Measurements from ENCODE around the gene GNB4. TPM values are rescaled to one million over a fixed set of nuclear protein-coding genes. Genes with fewer than 3 reads are reported as not detected.

GNB4 gene
- total RNA-seq = under 1 TPM; 0.75 to 0.88 TPM

- ChIA-PET POLR2A (interaction anchor here (0.6 kb wide), 1 partner anchor 1144 kb away, joined by 5 read pairs; no protein-coding TSS in a partner anchor), CTCF (no interaction called here)
- Mint-ChIP-seq H3K4me1 (peaks cover 19% of the 10 kb centered on the region), H3K27ac (peak within 1 kb of the TSS; percentile 55), H3K4me3 (peak within 1 kb of the TSS; percentile 67), H3K36me3 (ENCODE audit: low read depth) (peaks cover 2% of the 10 kb centered on the region), H3K9me3 (ENCODE audit: low read depth) (no peaks in the 10 kb centered on the region), H3K27me3 (peaks cover 63% of the 10 kb centered on the region)
- ATAC-seq = peak; percentile 84
- intact Hi-C loops (cut with DNase I, micrococcal nuclease) = loop anchor here in 1 of 2 experiments (1.0 to 5.0 kb wide), 3 partner anchors 104 to 304 kb away; partner anchors contain the start of genes MFN1, PIK3CA and USP13
- DNase-seq = peak; percentile 66
Measured at GRCh38 chr3:179451265-179452175, at the start of gene GNB4. TSS of gene GNB4 (minus strand) at chr3:179451470. CDS start at chr3:179426200, 25,270 bp downstream.

GRCh38 chr3:179495483-179495882, 44.2 kb upstream of the GNB4 start:
- no peaks in the 10 kb centered on the region for H3K4me1 Mint-ChIP-seq
- peaks cover 7% of the 10 kb centered on the region for H3K36me3 Mint-ChIP-seq (ENCODE audit: low read depth)
- peaks cover 41% of the 10 kb centered on the region for H3K9me3 Mint-ChIP-seq (ENCODE audit: low read depth)
- H3K27ac Mint-ChIP-seq = no peak overlapping the region
- ChIA-PET CTCF (no interaction called here), POLR2A (no interaction called here)
- H3K4me3 Mint-ChIP-seq = no peak overlapping the region
- H3K27me3 Mint-ChIP-seq = no peaks in the 10 kb centered on the region
- ATAC-seq = no peak
- DNase-seq = no peak
- intact Hi-C loops (cut with DNase I, micrococcal nuclease) = no loop called here

GRCh38 chr3:179493260-179493659, 42.0 kb upstream of the GNB4 start:
- POLR2A ChIA-PET = no interaction called here

GRCh38 chr3:179488213-179488612, 36.9 kb upstream of the GNB4 start:
- DNase-seq (no peak), ATAC-seq (no peak)
- no peak overlapping the region for H3K4me3 Mint-ChIP-seq
- H3K36me3 Mint-ChIP-seq (ENCODE audit: low read depth) = peaks cover 1% of the 10 kb centered on the region
- no peaks in the 10 kb centered on the region for H3K27me3 Mint-ChIP-seq
- no peak overlapping the region for H3K27ac Mint-ChIP-seq
- peaks cover 15% of the 10 kb centered on the region for H3K9me3 Mint-ChIP-seq (ENCODE audit: low read depth)
- ChIA-PET POLR2A (no interaction called here), CTCF (no interaction called here)
- intact Hi-C loops (cut with DNase I, micrococcal nuclease) = no loop called here
- H3K4me1 Mint-ChIP-seq = no peaks in the 10 kb centered on the region

More at GRCh38 chr3:179493260-179493659, 42.0 kb upstream of the GNB4 start:
- H3K9me3 Mint-ChIP-seq (ENCODE audit: low read depth) = peaks cover 39% of the 10 kb centered on the region
- no peak for ATAC-seq
- CTCF ChIA-PET = interaction anchor here (0.8 kb wide), 1 partner anchor 96 kb away, joined by 4 read pairs; no protein-coding TSS in a partner anchor
- no peaks in the 10 kb centered on the region for H3K27me3 Mint-ChIP-seq
- H3K36me3 Mint-ChIP-seq (ENCODE audit: low read depth) = peaks cover 7% of the 10 kb centered on the region
- no peak for DNase-seq
- no peak overlapping the region for H3K27ac Mint-ChIP-seq
- H3K4me1 Mint-ChIP-seq = no peaks in the 10 kb centered on the region
- intact Hi-C loops (cut with DNase I, micrococcal nuclease) = no loop called here
- no peak overlapping the region for H3K4me3 Mint-ChIP-seq

GRCh38 chr3:179486806-179487205, 35.5 kb upstream of the GNB4 start:
- no peaks in the 10 kb centered on the region for H3K36me3 Mint-ChIP-seq (ENCODE audit: low read depth)
- H3K27ac Mint-ChIP-seq = no peak overlapping the region
- intact Hi-C loops (cut with DNase I, micrococcal nuclease) = no loop called here
- H3K4me1 Mint-ChIP-seq = no peaks in the 10 kb centered on the region
- POLR2A ChIA-PET = no interaction called here
- CTCF ChIA-PET = interaction anchor here (0.6 kb wide), 1 partner anchor 194 kb away, joined by 3 read pairs; no protein-coding TSS in a partner anchor
- H3K4me3 Mint-ChIP-seq = no peak overlapping the region
- ATAC-seq = no peak
- H3K9me3 Mint-ChIP-seq (ENCODE audit: low read depth) = peaks cover 7% of the 10 kb centered on the region
- DNase-seq = no peak
- H3K27me3 Mint-ChIP-seq = no peaks in the 10 kb centered on the region

- Mint-ChIP-seq H3K4me1 (no peaks in the 10 kb centered on the region), H3K36me3 (ENCODE audit: low read depth) (no peaks in the 10 kb centered on the region), H3K4me3 (no peak overlapping the region), H3K27ac (no peak overlapping the region), H3K27me3 (no peaks in the 10 kb centered on the region), H3K9me3 (ENCODE audit: low read depth) (peaks cover 5% of the 10 kb centered on the region)
- CTCF ChIA-PET = no interaction called here
- ATAC-seq (no peak), DNase-seq (no peak)
- intact Hi-C loops (cut with DNase I, micrococcal nuclease) = no loop called here
- POLR2A ChIA-PET = no interaction called here
Measured at GRCh38 chr3:179482857-179483256, 31.6 kb upstream of the GNB4 start.

GRCh38 chr3:179476215-179476614, 24.9 kb upstream of the GNB4 start:
- H3K27ac Mint-ChIP-seq = no peak overlapping the region
- ATAC-seq (no peak), DNase-seq (no peak)
- intact Hi-C loops (cut with DNase I, micrococcal nuclease) = no loop called here
- POLR2A ChIA-PET = no interaction called here
- peaks cover 4% of the 10 kb centered on the region for H3K9me3 Mint-ChIP-seq (ENCODE audit: low read depth)
- H3K27me3 Mint-ChIP-seq = peaks cover 1% of the 10 kb centered on the region
- no peaks in the 10 kb centered on the region for H3K36me3 Mint-ChIP-seq (ENCODE audit: low read depth)
- CTCF ChIA-PET = interaction anchor here (1.2 kb wide), 1 partner anchor 90 kb away, joined by 3 read pairs; no protein-coding TSS in a partner anchor
- H3K4me3 Mint-ChIP-seq = no peak overlapping the region
- peaks cover 4% of the 10 kb centered on the region for H3K4me1 Mint-ChIP-seq

GRCh38 chr3:179474480-179474879, 23.2 kb upstream of the GNB4 start:
- POLR2A ChIA-PET = no interaction called here

GRCh38 chr3:179473565-179473964, 22.3 kb upstream of the GNB4 start:
- H3K4me3 Mint-ChIP-seq = no peak overlapping the region
- H3K27ac Mint-ChIP-seq = no peak overlapping the region
- CTCF ChIA-PET = no interaction called here
- POLR2A ChIA-PET = no interaction called here
- H3K9me3 Mint-ChIP-seq (ENCODE audit: low read depth) = no peaks in the 10 kb centered on the region
- no peak for ATAC-seq
- H3K36me3 Mint-ChIP-seq (ENCODE audit: low read depth) = no peaks in the 10 kb centered on the region
- peaks cover 4% of the 10 kb centered on the region for H3K4me1 Mint-ChIP-seq
- DNase-seq = no peak
- intact Hi-C loops (cut with DNase I, micrococcal nuclease) = no loop called here
- H3K27me3 Mint-ChIP-seq = peaks cover 1% of the 10 kb centered on the region

More at GRCh38 chr3:179474480-179474879, 23.2 kb upstream of the GNB4 start:
- H3K27me3 Mint-ChIP-seq = peaks cover 1% of the 10 kb centered on the region
- H3K36me3 Mint-ChIP-seq (ENCODE audit: low read depth) = no peaks in the 10 kb centered on the region
- peaks cover 4% of the 10 kb centered on the region for H3K4me1 Mint-ChIP-seq
- CTCF ChIA-PET = no interaction called here
- intact Hi-C loops (cut with DNase I, micrococcal nuclease) = no loop called here
- no peak overlapping the region for H3K4me3 Mint-ChIP-seq
- no peaks in the 10 kb centered on the region for H3K9me3 Mint-ChIP-seq (ENCODE audit: low read depth)
- H3K27ac Mint-ChIP-seq = no peak overlapping the region
- DNase-seq (no peak), ATAC-seq (no peak)

GRCh38 chr3:179464323-179465092, 13.2 kb upstream of the GNB4 start:
- POLR2A ChIA-PET = no interaction called here
- intact Hi-C loops (cut with DNase I, micrococcal nuclease) = no loop called here
- peaks cover 10% of the 10 kb centered on the region for H3K4me1 Mint-ChIP-seq
- ATAC-seq (peak; percentile 74), DNase-seq (peak; percentile 36)
- H3K36me3 Mint-ChIP-seq (ENCODE audit: low read depth) = no peaks in the 10 kb centered on the region
- H3K27ac Mint-ChIP-seq = no peak overlapping the region
- CTCF ChIA-PET = no interaction called here
- peak overlapping the region; percentile 20 for H3K4me3 Mint-ChIP-seq
- peaks cover 11% of the 10 kb centered on the region for H3K27me3 Mint-ChIP-seq
- no peaks in the 10 kb centered on the region for H3K9me3 Mint-ChIP-seq (ENCODE audit: low read depth)

- Mint-ChIP-seq H3K27me3 (peaks cover 11% of the 10 kb centered on the region), H3K27ac (no peak overlapping the region), H3K9me3 (ENCODE audit: low read depth) (no peaks in the 10 kb centered on the region), H3K36me3 (ENCODE audit: low read depth) (no peaks in the 10 kb centered on the region), H3K4me3 (no peak overlapping the region), H3K4me1 (peaks cover 10% of the 10 kb centered on the region)
- ChIA-PET CTCF (interaction anchor here (1.5 kb wide), 1 partner anchor 42 kb away, joined by 3 read pairs; no protein-coding TSS in a partner anchor), POLR2A (no interaction called here)
- no peak for ATAC-seq
- no peak for DNase-seq
- intact Hi-C loops (cut with DNase I, micrococcal nuclease) = no loop called here
Measured at GRCh38 chr3:179463319-179463718, 12.0 kb upstream of the GNB4 start.

Data from activated CD4-positive, alpha-beta T cell treated with anti-CD3 and anti-CD28 coated beads for 36 hours (primary cell).